WERI-Rb-1 (cell line): ENCODE results near the gene USP16.

Experiments
- DNase-seq: peaks from one replicate; pipeline ENCODE4 v3.0.0-alpha.2; 2020
- H3K27ac ChIP-seq: fragments of 250-450 bp; sonication (Bioruptor Pico); 2 replicates; pipeline ENCODE4 v1.5.1; 2020; ENCODE audit warnings: mild to moderate bottlenecking, moderate library complexity
- H3K27me3 ChIP-seq: fragments of 250-450 bp; sonication (Bioruptor Pico); 2 replicates; pipeline ENCODE4 v1.5.1; 2021; ENCODE audit warnings: mild to moderate bottlenecking, low read depth, moderate library complexity; ENCODE audit not compliant: insufficient read depth, severe bottlenecking
- H3K36me3 ChIP-seq: fragments of 250-450 bp; sonication (Bioruptor Pico); 2 replicates; pipeline ENCODE4 v1.5.1; 2020; ENCODE audit warnings: mild to moderate bottlenecking, moderate library complexity
- H3K4me3 ChIP-seq: 2 replicates; pipeline ENCODE4 v1.5.1; 2011; ENCODE audit warnings: low read depth, mild to moderate bottlenecking, control low read depth, low read length
- H3K9me3 ChIP-seq: fragments of 250-450 bp; sonication (Bioruptor Pico); 2 replicates; pipeline ENCODE4 v1.5.1; 2021; ENCODE audit warnings: mild to moderate bottlenecking, moderate library complexity; ENCODE audit not compliant: severe bottlenecking
- CTCF ChIP-seq: IDR thresholded peaks from 2 replicates; pipeline ENCODE4 v1.5.1; 2011; ENCODE audit warnings: low read depth, mild to moderate bottlenecking, control low read depth, inconsistent platforms, low read length

USP16 gene

GRCh38 chr21:29056538-29057050, 32.1 kb downstream of the USP16 start:
- no peak for DNase-seq
- Histone ChIP-seq H3K27me3 (no peaks in the 10 kb centered on the region), H3K9me3 (no peaks in the 10 kb centered on the region), H3K27ac (no peak overlapping the region), H3K4me3 (no peak overlapping the region), H3K36me3 (peaks cover 95% of the 10 kb centered on the region)
- TF ChIP-seq CTCF = no peak

- TF ChIP-seq CTCF = no peak
- Histone ChIP-seq H3K27me3 (no peaks in the 10 kb centered on the region), H3K9me3 (no peaks in the 10 kb centered on the region), H3K27ac (no peak overlapping the region), H3K4me3 (no peak overlapping the region), H3K36me3 (peaks cover 98% of the 10 kb centered on the region)
- no peak for DNase-seq
Observed at GRCh38 chr21:29064850-29065481, 40.5 kb downstream of the USP16 start.

- no peak for DNase-seq
- TF ChIP-seq CTCF = no peak
- H3K27ac ChIP-seq = peak overlapping the region; percentile 95
- peak overlapping the region; percentile 86 for H3K4me3 ChIP-seq
- H3K36me3 ChIP-seq = peaks cover 50% of the 10 kb centered on the region
- H3K9me3 ChIP-seq = no peaks in the 10 kb centered on the region
- H3K27me3 ChIP-seq = no peaks in the 10 kb centered on the region
Observed at GRCh38 chr21:29072873-29073221, 48.4 kb downstream of the USP16 start.

- Histone ChIP-seq H3K9me3 (no peaks in the 10 kb centered on the region), H3K27ac (peak within 1 kb of the TSS; percentile 95), H3K27me3 (no peaks in the 10 kb centered on the region), H3K4me3 (peak within 1 kb of the TSS; percentile 86), H3K36me3 (peaks cover 44% of the 10 kb centered on the region)
- DNase-seq = peak; percentile 100
- TF ChIP-seq CTCF = no peak
Observed at GRCh38 chr21:29073222-29074006, 48.9 kb downstream of the USP16 start, which contains the start of gene CCT8. Gene CCT8 (minus strand): TSS chr21:29073648. CDS start chr21:29073590, 58 bp downstream.

- Histone ChIP-seq H3K27ac (peak overlapping the region; percentile 55), H3K9me3 (no peaks in the 10 kb centered on the region), H3K4me3 (peak overlapping the region; percentile 86), H3K36me3 (peaks cover 39% of the 10 kb centered on the region), H3K27me3 (no peaks in the 10 kb centered on the region)
- DNase-seq = no peak
- no peak for TF ChIP-seq CTCF
Observed at GRCh38 chr21:29074007-29074376, 49.5 kb downstream of the USP16 start.
